Mucosa of descending colon (tissue), 3 donors: ENCODE measurements around the gene CPNE6. TPM values are rescaled to one million over a fixed set of nuclear protein-coding genes. Genes with fewer than 3 reads are reported as not detected.

Experiments
- ATAC-seq: fragments of 200-7000 bp; cut with Tn5 transposase; one replicate; pipeline ENCODE4 v1.9.1; 2020; ENCODE audit warnings: mild to moderate bottlenecking, moderate library complexity
- DNase-seq, 3 donors: peaks; one replicate each; pipeline ENCODE4 v3.0.0-alpha.2; 2020
- H3K36me3 ChIP-seq: fragments of 200-600 bp; one replicate; pipeline ENCODE4 v1.8.0; 2021; ENCODE audit warnings: low read depth, mild to moderate bottlenecking
- H3K4me1 ChIP-seq: fragments of 200-600 bp; one replicate; pipeline ENCODE4 v1.8.0; 2021; ENCODE audit warnings: low read depth, mild to moderate bottlenecking
- H3K4me3 ChIP-seq: fragments of 200-600 bp; one replicate; pipeline ENCODE4 v1.8.0; 2021; ENCODE audit warnings: mild to moderate bottlenecking
- H3K9me3 ChIP-seq: fragments of 200-600 bp; one replicate; pipeline ENCODE4 v1.8.0; 2021; ENCODE audit warnings: mild to moderate bottlenecking
- intact Hi-C, 2 donors: fragments of 100-400 bp; cut with DNase I in 1 of 2; cut with micrococcal nuclease in 1 of 2; formaldehyde crosslinking; loops; one replicate each; pipeline versions ENCODE4 v1.11.0 to v1.11.1; 2022; cut with DNase I, micrococcal nuclease
- total RNA-seq, 3 donors: library from RNA; stranded (reverse); fragmentation: NEBNext Ultra II Directional in 2 of 3; extraction: Animal tissue kit (Norgen Biotek cat#: 25700) in 2 of 3; gene quantifications; one replicate each; pipeline versions ENCODE4 v1.2.1 to v1.2.4, GENCODE V29; 2021 to 2023
- TF ChIP-seq, protein P1 (sequence below): fragments of 200-600 bp; IDR thresholded peaks from one replicate; pipeline ENCODE4 v1.8.0; 2022; ENCODE audit warnings: antibody characterized with exemption, mild to moderate bottlenecking
- donor health status: DM: no; HTN: no; CAD: no; lungs with moderate emphysema.
- donor health status: DM: no; HTN: no; CAD: no.
- donor health status: DM: no; HTN: yes; CAD: no.

Gene CPNE6
- total RNA-seq, 3 donors from 2014 or later, result 0.14 to 2.2 TPM; not detected in 1

DNA sequence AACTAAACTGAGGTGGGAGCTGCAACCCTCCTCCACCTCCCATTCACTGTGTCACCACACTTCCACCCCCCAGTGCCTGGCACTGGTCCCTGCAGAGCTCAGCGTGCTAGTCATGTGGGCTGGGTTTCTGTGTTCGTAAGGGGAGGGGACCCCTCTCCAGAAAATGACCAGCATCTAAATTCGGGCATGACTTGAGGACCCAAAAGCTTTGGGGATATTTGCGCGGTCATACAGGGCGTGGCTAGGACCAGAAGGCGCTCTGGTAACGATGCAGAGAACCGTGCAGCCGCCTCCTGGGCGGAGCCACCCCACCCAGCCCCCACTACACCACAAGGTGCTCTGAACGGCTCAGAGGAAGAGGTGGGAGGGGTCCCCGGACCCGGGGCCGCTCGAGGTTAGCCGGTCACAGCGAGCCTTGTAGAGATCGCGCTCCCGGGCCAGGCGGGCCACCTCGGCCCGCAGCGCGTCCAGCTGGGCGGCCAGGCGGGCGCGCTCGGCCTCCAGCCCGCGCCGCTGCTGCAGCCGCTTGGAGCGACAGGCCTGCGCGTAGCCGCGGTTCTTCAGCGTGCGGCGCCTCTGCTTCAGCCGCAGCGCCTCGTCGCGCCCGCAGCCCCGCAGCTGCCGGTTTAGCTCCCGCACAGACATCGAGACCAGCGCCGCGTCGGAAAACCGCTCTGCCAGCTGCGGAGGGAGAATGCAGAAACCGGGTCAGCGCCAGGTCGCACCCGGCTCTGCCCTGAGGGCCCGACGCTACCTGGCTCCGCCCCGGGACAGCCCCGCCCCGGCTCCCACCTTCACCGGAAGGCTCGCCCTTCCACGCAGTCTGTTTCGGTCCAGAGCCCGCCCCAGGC is 9.8 kb downstream of the CPNE6 start:
- TF ChIP-seq, protein P1, sequence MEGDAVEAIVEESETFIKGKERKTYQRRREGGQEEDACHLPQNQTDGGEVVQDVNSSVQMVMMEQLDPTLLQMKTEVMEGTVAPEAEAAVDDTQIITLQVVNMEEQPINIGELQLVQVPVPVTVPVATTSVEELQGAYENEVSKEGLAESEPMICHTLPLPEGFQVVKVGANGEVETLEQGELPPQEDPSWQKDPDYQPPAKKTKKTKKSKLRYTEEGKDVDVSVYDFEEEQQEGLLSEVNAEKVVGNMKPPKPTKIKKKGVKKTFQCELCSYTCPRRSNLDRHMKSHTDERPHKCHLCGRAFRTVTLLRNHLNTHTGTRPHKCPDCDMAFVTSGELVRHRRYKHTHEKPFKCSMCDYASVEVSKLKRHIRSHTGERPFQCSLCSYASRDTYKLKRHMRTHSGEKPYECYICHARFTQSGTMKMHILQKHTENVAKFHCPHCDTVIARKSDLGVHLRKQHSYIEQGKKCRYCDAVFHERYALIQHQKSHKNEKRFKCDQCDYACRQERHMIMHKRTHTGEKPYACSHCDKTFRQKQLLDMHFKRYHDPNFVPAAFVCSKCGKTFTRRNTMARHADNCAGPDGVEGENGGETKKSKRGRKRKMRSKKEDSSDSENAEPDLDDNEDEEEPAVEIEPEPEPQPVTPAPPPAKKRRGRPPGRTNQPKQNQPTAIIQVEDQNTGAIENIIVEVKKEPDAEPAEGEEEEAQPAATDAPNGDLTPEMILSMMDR, result no peak
- DNase-seq (peak; percentile 85 to 89 (median 88)), ATAC-seq (peak; percentile 94)
- Histone ChIP-seq H3K4me3 (peak overlapping the region; percentile 28), H3K4me1 (peaks cover 8% of the 10 kb centered on the region), H3K36me3 (no peaks in the 10 kb centered on the region), H3K9me3 (no peaks in the 10 kb centered on the region)
- intact Hi-C loops, result no loop called here

DNA sequence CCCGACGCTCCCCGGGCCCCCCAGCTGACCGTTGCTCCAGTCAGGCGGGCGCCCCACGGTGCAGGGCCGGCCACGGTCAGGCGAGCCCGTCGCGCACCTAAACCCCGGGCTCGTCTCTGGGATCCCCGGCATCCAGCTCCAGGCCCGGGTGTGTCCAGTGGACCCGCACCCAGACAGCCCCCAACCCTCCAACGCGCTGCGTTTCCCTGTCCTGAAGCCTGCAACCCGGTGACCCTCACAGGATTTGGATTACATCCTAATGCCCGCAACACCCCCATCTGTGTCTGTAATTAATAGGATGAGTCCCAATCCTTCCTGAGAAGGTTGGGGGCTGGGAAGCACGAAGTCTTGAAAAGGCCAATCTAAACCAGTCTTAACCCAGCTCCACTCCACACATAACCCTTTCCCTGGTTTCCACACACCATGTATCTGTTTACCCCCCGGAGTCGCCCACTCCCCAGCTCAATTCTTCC is 10.4 kb downstream of the CPNE6 start:
- no peaks in the 10 kb centered on the region for H3K36me3 ChIP-seq
- H3K4me3 ChIP-seq, result no peak overlapping the region
- TF ChIP-seq, protein P1, result no peak
- H3K4me1 ChIP-seq, result peaks cover 8% of the 10 kb centered on the region
- intact Hi-C loops, result no loop called here
- ATAC-seq, result no peak
- no peak for DNase-seq
- H3K9me3 ChIP-seq, result no peaks in the 10 kb centered on the region

DNA sequence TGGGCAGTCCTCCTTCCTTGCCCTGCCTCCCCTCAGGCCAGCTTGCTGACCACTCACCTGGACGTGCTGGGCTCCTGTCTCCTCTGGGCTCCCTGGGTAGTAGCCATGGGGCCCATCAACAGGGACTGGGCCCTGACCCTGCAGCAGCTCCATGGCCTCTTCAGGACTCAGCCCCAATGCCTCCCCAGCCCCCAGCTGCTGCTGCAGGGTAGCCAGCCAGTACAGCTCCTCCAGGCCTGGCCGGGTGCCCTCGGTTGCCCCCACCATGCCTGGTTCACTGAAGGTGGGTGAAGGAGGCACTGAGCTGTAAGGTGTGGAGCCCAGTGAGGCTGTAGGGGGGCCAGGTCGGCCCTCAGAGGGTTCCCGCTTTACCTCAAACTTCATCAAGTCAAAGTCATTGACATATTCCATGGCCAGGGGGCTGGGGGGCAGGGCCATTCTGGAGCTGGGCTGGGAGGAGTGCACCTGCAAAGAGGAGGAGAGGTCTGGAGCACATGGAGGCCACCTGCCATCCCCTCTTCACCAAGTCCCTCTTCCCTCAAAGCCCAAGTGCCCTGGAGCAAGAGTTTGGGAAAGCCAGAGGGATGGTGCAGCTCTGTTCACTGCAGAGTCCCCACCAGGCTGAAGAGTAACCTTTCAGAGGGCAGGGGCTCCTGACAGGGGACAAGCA is 11.2 kb downstream of the CPNE6 start:
- DNase-seq (peak in 1 of 3 donors; percentile 36), ATAC-seq (no peak)
- no peaks in the 10 kb centered on the region for H3K36me3 ChIP-seq
- peaks cover 8% of the 10 kb centered on the region for H3K4me1 ChIP-seq
- TF ChIP-seq, protein P1, result no peak
- H3K4me3 ChIP-seq, result no peak overlapping the region
- intact Hi-C loops, result no loop called here
- no peaks in the 10 kb centered on the region for H3K9me3 ChIP-seq

DNA sequence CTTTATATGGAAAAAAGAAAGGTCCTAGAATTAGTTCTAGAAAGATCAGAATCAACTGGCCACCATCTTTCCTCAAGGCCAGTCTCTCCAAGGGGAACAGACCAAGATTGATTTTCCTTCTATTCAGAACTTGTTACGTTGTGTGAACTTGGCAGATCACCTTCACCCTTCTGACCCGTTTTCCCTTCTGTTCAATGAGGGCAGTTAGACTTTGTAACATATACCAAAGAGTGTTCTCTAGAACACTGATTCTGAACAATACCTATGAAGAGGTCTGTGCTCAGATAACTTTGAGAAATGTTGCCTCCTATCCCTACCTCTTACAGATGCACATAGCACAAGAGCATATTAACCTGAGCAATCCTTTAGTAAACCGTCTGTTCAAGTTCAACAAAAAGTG is 12.1 kb downstream of the CPNE6 start:
- TF ChIP-seq, protein P1, result no peak
- intact Hi-C loops, result no loop called here
- no peak overlapping the region for H3K4me3 ChIP-seq
- no peaks in the 10 kb centered on the region for H3K36me3 ChIP-seq
- H3K4me1 ChIP-seq, result peaks cover 8% of the 10 kb centered on the region
- no peak for DNase-seq
- ATAC-seq, result no peak
- H3K9me3 ChIP-seq, result no peaks in the 10 kb centered on the region

DNA sequence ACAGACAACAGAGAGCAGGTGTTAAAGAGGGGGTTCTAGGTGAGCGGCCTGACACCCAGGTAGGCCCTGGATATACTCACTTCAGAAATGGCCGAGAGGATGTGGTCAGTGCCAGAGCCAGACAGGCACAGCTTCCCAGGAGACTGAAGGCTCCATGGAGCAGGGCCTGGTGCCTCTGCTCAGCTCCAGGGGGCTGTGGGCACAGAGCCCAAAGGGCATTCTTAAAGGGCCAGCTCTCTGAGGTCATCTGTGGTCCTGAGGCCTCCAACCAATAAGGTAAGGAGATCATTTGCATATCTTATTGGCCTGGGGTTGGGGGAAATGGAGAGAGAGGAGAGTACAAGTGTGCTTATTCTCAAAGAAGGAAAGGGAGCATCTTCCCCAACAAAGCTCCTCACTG is 13.1 kb downstream of the CPNE6 start:
- peaks cover 8% of the 10 kb centered on the region for H3K4me1 ChIP-seq
- H3K36me3 ChIP-seq, result no peaks in the 10 kb centered on the region
- TF ChIP-seq, protein P1, result no peak
- intact Hi-C loops, result no loop called here
- H3K9me3 ChIP-seq, result no peaks in the 10 kb centered on the region
- DNase-seq (no peak), ATAC-seq (no peak)
- no peak overlapping the region for H3K4me3 ChIP-seq
